ENCODE measurements around the gene TMCO4. TPM values are rescaled to one million over a fixed set of nuclear protein-coding genes. Genes with fewer than 3 reads are reported as not detected.
"Not testable (repeated sequence)": the region's sequence is repeated elsewhere in the genome, so short reads cannot be mapped to it uniquely, and the experiment has no call there.

TMCO4 gene
- total RNA-seq, 1 donor from 2014 or later: 12.1 TPM

DNA sequence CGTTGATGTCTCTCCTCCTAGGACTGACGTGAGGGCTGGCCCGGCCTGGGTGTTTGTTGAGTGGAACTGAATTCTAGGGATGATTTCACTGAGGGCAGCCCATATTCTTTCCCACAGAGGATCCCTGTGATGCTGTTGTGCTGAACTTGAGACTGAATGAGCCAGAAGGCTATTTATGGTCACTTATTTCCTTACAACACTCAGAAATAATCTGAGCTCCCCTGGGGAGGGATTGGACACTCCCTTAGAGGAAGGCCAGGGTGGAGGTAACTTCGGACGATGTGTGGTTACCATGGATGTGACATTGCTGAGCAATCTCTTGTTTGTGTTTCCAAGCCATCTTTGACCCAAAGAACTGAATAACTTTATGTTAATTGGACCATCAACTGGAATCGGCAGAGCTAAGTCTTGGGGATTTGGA lies 5.1 kb upstream of the TMCO4 start:
- DNase-seq: no peak
- Mint-ChIP-seq H3K27me3 (peaks cover 7% of the 10 kb centered on the region), H3K36me3 (ENCODE audit: low read depth) (no peaks in the 10 kb centered on the region), H3K27ac (no peak overlapping the region), H3K4me3 (no peak overlapping the region), H3K4me1 (peaks cover 9% of the 10 kb centered on the region), H3K9me3 (no peaks in the 10 kb centered on the region)
- intact Hi-C loops (cut with micrococcal nuclease): no loop called here

- no peak overlapping the region for H3K27ac Mint-ChIP-seq
- intact Hi-C loops (cut with micrococcal nuclease): no loop called here
- peaks cover under 1% of the 10 kb centered on the region for H3K36me3 Mint-ChIP-seq (ENCODE audit: low read depth)
- DNase-seq: no peak
- peaks cover 7% of the 10 kb centered on the region for H3K27me3 Mint-ChIP-seq
- H3K9me3 Mint-ChIP-seq: no peaks in the 10 kb centered on the region
- H3K4me1 Mint-ChIP-seq: peaks cover 18% of the 10 kb centered on the region
- H3K4me3 Mint-ChIP-seq: no peak overlapping the region
These were observed 2.6 kb upstream of the TMCO4 start for GRCh38 chr1:19802269-19802668.

GRCh38 chr1:19800076-19800804 lies 524 bp upstream of the TMCO4 start:
- intact Hi-C loops (cut with micrococcal nuclease): no loop called here
- no peaks in the 10 kb centered on the region for H3K9me3 Mint-ChIP-seq

GRCh38 chr1:19798486-19799229 lies 1.1 kb downstream of the TMCO4 start:
- DNase-seq: no peak
- peaks cover 9% of the 10 kb centered on the region for H3K36me3 Mint-ChIP-seq (ENCODE audit: low read depth)
- H3K9me3 Mint-ChIP-seq: no peaks in the 10 kb centered on the region
- peaks cover 18% of the 10 kb centered on the region for H3K4me1 Mint-ChIP-seq
- H3K4me3 Mint-ChIP-seq: peak overlapping the region; percentile 76
- intact Hi-C loops (cut with micrococcal nuclease): loop anchor here (10.0 kb wide), 1 partner anchor 84 kb away; no protein-coding TSS in a partner anchor
- H3K27me3 Mint-ChIP-seq: peaks cover 7% of the 10 kb centered on the region
- peak overlapping the region; percentile 92 for H3K27ac Mint-ChIP-seq

More at GRCh38 chr1:19800076-19800804, 524 bp upstream of the TMCO4 start:
- peaks cover 6% of the 10 kb centered on the region for H3K36me3 Mint-ChIP-seq (ENCODE audit: low read depth)
- peaks cover 18% of the 10 kb centered on the region for H3K4me1 Mint-ChIP-seq
- peak overlapping the region; percentile 83 for H3K4me3 Mint-ChIP-seq
- peak overlapping the region; percentile 93 for H3K27ac Mint-ChIP-seq
- DNase-seq: peak; percentile 86
- H3K27me3 Mint-ChIP-seq: peaks cover 7% of the 10 kb centered on the region

GRCh38 chr1:19797827-19798226 lies 1.9 kb downstream of the TMCO4 start:
- Mint-ChIP-seq H3K9me3 (no peaks in the 10 kb centered on the region), H3K27me3 (peaks cover 7% of the 10 kb centered on the region), H3K4me1 (peaks cover 18% of the 10 kb centered on the region), H3K4me3 (peak overlapping the region; percentile 26), H3K27ac (peak overlapping the region; percentile 34), H3K36me3 (ENCODE audit: low read depth) (peaks cover 12% of the 10 kb centered on the region)
- DNase-seq: no peak
- intact Hi-C loops (cut with micrococcal nuclease): loop anchor here (10.0 kb wide), 1 partner anchor 83 kb away; no protein-coding TSS in a partner anchor

DNA sequence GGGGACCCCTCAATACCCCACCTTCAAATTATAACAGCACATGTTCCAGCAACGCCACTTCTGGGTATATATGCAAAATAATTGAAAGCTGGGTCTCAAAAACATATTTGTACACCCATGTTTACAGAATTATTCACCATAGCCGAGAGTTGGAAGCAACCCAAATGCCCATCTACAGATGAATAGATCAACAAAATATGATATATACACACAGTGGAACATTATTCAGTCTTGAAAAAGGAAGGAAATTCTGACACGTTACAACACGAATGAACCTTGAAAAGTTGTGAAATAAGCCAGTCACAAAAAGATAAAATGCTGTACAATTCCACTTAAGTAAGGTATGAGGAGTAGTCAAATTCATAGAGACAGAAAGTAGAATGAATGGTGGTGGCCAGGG lies 5.1 kb downstream of the TMCO4 start:
- intact Hi-C loops (cut with micrococcal nuclease): loop anchor here (10.0 kb wide), 1 partner anchor 80 kb away; no protein-coding TSS in a partner anchor
- H3K27ac Mint-ChIP-seq: no peak overlapping the region
- DNase-seq: no peak
- no peaks in the 10 kb centered on the region for H3K27me3 Mint-ChIP-seq
- peaks cover 13% of the 10 kb centered on the region for H3K4me1 Mint-ChIP-seq
- H3K4me3 Mint-ChIP-seq: no peak overlapping the region
- H3K9me3 Mint-ChIP-seq: no peaks in the 10 kb centered on the region
- H3K36me3 Mint-ChIP-seq (ENCODE audit: low read depth): peaks cover 29% of the 10 kb centered on the region

DNA sequence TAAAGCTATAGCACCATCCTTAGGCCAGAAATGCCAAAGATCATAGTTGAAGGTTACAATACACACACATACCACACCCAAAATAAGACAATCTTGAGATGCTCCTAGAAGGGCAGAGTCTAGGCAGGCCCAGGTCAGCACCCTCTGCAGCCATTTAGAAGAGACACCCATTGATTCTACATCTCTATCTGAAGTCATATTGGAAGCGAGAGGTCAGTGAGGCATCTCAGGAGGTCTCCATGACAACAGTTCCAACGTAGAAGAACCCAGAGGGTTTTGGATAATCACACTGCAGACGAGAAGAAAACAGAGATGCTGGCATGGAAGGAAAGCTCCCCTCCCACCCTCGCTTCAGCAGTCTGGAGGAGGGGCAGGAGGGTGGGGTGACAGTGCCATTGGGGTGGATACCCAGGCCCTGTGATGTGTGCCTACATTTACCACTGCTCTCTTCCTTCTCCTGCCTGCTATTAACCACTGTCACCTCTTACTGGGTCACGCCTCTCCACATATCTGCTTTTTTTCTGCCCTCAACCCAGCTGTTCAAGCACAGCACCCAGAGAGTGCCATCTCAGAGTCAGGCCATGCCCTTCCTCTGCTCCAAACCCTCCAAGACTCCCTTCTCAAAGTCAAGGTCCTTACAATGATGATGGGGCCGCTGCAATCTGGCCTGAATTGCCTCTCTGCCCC lies 6.2 kb downstream of the TMCO4 start:
- intact Hi-C loops (cut with micrococcal nuclease): loop anchor here (10.0 kb wide), 1 partner anchor 79 kb away; no protein-coding TSS in a partner anchor
- peaks cover 29% of the 10 kb centered on the region for H3K36me3 Mint-ChIP-seq (ENCODE audit: low read depth)
- no peaks in the 10 kb centered on the region for H3K27me3 Mint-ChIP-seq
- no peak overlapping the region for H3K4me3 Mint-ChIP-seq
- no peaks in the 10 kb centered on the region for H3K9me3 Mint-ChIP-seq
- peaks cover 7% of the 10 kb centered on the region for H3K4me1 Mint-ChIP-seq
- no peak overlapping the region for H3K27ac Mint-ChIP-seq
- DNase-seq: no peak

DNA sequence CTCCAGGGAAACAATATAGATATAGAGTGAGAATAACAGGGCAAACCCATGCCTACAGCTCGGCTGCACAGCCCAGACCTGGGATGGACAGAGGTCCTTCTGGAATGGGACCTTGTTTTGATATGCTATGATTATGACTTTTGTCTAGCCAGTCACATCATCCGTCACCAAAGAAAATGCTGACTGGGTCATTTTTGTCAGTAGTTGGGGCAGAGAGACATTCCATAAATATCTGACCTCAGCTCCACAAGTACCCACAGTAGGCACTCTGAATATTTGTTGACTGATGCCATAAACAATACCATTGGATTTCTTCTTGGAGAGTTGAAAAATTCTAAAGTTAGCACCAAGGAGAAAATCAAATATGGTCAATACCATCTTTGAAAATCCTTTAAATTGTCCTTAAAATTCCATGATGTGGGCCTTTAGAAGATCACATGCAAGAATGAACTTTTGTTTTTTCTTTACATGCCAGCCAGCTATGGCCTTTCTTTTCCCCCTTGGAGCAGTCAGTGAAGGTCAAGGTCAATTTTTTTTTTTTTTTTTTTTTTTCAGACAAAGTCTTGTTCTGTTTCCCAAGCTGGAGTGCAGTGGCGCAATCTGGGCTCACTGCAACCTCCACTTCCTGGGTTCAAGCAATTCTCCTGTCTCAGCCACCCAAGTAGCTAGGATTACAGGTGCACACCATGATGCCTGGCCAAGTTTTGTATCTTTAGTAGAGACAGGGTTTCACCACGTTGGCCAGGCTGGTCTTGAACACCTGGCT lies 7.3 kb downstream of the TMCO4 start:
- H3K36me3 Mint-ChIP-seq (ENCODE audit: low read depth): peaks cover 29% of the 10 kb centered on the region
- H3K9me3 Mint-ChIP-seq: no peaks in the 10 kb centered on the region
- no peak overlapping the region for H3K4me3 Mint-ChIP-seq
- H3K27ac Mint-ChIP-seq: no peak overlapping the region
- peaks cover 4% of the 10 kb centered on the region for H3K4me1 Mint-ChIP-seq
- H3K27me3 Mint-ChIP-seq: no peaks in the 10 kb centered on the region
- DNase-seq: no peak
- intact Hi-C loops (cut with micrococcal nuclease): loop anchor here (10.0 kb wide), 1 partner anchor 78 kb away; no protein-coding TSS in a partner anchor

DNA sequence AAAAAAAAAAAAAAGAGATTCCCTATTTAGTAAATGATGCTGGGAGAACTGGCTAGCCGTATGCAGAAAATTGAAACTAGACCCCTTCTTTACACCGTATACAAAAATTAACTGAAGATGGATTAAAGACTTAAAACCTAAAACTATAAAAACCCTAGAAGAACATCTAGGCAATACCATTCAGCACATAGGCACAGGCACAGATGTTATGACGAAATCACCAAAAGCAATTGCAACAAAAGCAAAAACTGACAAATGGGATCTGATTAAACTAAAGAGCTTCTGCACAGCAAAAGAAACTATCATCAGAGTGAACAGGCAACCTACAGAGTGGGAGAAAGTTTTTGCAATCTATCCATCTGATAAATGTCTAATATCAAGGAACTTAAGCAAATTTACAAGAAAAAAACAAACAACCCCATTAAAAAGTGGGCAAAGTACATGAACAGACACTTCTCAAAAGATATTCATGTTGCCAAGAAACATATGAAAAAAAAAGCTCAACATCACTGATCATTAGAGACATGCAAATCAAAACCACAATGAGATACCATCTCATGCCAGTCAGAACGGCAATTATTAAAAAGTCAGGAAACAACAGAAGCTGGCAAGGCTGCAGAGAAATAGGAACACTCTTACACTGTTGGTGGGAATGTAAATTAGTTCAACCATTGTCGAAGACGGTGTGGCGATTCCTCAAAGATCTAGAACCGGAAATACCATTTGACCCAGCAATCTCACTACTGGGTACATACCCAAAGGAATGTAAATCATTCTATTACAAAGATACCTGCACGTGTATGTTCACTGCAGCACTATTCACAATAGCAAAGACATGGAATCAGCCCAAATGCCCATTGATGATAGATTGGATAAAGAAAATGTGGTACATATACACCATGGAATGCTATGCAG lies 9.4 kb downstream of the TMCO4 start:
- not testable (repeated sequence) for H3K4me1 Mint-ChIP-seq, DNase-seq, H3K27me3 Mint-ChIP-seq, H3K4me3 Mint-ChIP-seq, H3K27ac Mint-ChIP-seq, H3K9me3 Mint-ChIP-seq
- intact Hi-C loops (cut with micrococcal nuclease): loop anchor here (10.0 kb wide), 1 partner anchor 76 kb away; no protein-coding TSS in a partner anchor
- peaks cover 27% of the 10 kb centered on the region for H3K36me3 Mint-ChIP-seq (ENCODE audit: low read depth)

DNA sequence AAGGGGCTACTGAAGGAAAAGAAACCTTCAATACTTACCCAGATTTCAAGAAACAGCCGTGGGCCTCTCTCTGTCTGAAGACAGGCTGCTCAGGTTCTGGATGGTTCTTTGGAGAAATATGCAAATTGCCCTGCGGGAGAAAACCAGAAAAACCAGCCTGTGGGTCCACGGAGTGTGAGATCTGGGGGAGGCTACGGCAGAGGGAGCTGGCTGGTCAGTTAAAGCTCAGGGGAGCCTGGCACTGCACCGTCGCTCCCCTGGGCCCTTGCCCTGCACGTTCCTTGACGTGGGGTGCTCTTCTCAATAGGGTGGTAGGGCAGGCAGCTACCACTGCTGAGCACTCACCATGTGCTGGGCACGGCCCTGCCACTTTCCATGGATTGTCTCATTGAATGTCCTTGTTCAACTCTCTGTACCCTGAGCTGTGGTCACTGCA lies 12.7 kb downstream of the TMCO4 start:
- Mint-ChIP-seq H3K36me3 (ENCODE audit: low read depth) (peaks cover 21% of the 10 kb centered on the region), H3K9me3 (no peaks in the 10 kb centered on the region), H3K4me3 (no peak overlapping the region), H3K27ac (no peak overlapping the region), H3K27me3 (no peaks in the 10 kb centered on the region), H3K4me1 (peaks cover 7% of the 10 kb centered on the region)
- DNase-seq: no peak
- intact Hi-C loops (cut with micrococcal nuclease): no loop called here

- Mint-ChIP-seq H3K27me3 (no peaks in the 10 kb centered on the region), H3K4me3 (no peak overlapping the region), H3K36me3 (ENCODE audit: low read depth) (peaks cover 17% of the 10 kb centered on the region), H3K4me1 (peaks cover 7% of the 10 kb centered on the region), H3K27ac (no peak overlapping the region), H3K9me3 (no peaks in the 10 kb centered on the region)
- intact Hi-C loops (cut with micrococcal nuclease): no loop called here
- no peak for DNase-seq
These were observed 14.1 kb downstream of the TMCO4 start for GRCh38 chr1:19785660-19786059.

- intact Hi-C loops (cut with micrococcal nuclease): no loop called here
These were observed 19.3 kb downstream of the TMCO4 start for GRCh38 chr1:19780267-19780877.

More at GRCh38 chr1:19780267-19780877, 19.3 kb downstream of the TMCO4 start:
- Mint-ChIP-seq H3K27me3 (no peaks in the 10 kb centered on the region), H3K4me1 (no peaks in the 10 kb centered on the region), H3K9me3 (no peaks in the 10 kb centered on the region), H3K27ac (no peak overlapping the region), H3K36me3 (ENCODE audit: low read depth) (peaks cover 22% of the 10 kb centered on the region), H3K4me3 (no peak overlapping the region)
- no peak for DNase-seq
